HG02981 (cell line): ENCODE results near the gene PRDX5.
"Not testable (repeated sequence)": the region's sequence is repeated elsewhere in the genome, so short reads cannot be mapped to it uniquely, and the experiment has no call there.

Experiments used
- ATAC-seq: cut with Tn5 transposase; IDR thresholded peaks from one replicate; pipeline ENCODE4 v1.9.1; 2021; ENCODE audit warnings: mild to moderate bottlenecking, moderate library complexity; ENCODE audit not compliant: unreplicated experiment

Gene PRDX5

DNA sequence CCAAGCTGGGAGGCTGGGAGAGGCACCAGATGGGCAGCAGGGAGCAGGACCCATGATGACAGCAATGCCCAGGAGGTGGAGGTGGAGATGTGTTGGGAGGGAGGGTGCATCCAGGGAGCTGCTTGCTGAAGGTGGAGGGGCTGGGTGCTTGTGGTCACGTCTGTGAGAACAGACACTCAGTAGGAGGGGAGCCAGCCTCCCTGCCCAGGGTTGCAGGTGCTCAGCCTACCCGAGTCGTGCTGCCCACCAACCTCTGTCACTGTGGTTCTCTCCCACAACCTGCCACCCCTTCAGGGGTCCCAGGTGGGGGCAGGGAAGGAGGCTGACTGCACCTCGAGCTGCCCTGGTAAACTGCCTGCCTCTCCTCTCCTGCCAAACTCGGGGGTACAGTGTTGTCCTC lies 5.5 kb downstream of the PRDX5 start:
- no peak for ATAC-seq

DNA sequence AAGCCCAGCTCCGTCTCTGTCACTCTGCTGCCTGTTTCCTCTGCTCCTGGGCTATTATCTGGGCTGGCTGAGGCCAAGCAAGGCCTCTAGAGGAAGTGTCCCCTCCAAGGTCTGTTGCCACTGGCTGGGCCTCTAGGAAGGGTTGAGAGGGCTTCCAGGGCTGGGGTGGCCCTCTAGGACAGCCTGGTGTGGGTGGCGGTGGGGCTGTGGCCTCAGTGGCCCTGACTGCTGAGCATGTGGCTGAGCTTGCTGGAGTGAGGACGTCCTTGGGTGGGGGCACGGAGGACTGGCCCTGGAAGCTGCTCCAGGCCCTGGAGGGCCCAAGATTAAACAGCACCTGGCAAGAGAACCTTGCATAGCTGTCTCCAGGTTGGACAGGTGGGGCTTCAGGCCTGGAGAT lies 6.1 kb downstream of the PRDX5 start:
- not testable (repeated sequence) for ATAC-seq

DNA sequence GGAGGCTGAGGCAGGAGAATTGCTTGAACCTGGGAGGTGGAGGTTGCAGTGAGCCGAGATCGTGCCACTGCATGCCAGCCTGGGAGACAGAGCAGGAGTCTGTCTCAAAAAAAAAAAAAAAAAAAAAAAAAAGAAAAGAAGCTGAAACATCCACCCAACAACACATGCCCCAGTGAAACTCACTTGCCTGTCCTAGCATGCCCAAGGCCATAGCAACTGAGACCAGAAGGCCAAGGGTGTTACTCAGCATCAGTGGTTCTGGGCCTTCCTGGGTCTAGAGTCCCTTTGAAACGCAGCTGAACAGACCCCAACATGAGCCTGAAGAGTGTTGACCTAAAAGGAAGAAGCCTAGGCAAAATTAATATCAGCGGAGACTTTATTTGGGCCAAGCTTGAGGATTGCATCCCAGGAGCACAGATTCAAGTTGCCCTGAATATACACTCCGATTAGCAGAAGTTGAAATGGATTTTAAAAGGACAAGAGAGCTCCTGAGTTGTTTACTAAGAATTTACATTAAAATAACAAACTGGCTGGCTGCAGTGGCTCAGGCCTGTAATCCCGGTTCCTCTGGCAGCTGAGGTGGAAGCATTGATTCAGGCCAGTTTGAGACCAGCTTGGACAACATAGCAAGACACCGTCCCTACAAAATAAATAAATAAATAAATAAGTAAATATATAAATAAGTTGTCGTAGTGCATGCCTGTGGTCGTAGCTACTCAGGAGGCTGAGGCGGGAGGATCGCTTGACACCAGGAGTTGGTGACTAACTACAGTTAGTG lies 7.0 kb downstream of the PRDX5 start:
- ATAC-seq, result no peak

GRCh38 chr11:64327375-64327774 lies 9.5 kb downstream of the PRDX5 start:
- ATAC-seq, result no peak

GRCh38 chr11:64327993-64328392 lies 10.1 kb downstream of the PRDX5 start:
- ATAC-seq, result no peak

DNA sequence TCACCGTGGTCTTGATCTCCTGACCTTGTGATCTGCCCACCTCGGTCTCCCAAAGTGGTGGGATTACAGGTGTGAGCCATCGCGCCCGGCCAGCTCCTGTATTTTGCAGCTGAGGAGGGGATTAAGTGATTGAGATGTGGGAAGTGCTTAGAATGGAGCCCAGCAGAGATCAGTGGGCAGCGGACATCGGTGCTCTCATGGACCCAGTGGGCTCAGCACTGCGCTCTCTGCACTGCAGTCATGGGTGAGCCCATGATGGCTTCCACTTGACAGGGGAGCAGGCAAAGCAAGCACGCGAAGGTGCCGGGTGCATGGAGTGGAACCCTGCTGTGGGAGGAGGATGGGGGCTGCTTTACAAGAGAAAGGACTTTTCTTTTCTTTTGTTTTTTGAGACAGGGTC lies 13.0 kb downstream of the PRDX5 start:
- no peak for ATAC-seq

DNA sequence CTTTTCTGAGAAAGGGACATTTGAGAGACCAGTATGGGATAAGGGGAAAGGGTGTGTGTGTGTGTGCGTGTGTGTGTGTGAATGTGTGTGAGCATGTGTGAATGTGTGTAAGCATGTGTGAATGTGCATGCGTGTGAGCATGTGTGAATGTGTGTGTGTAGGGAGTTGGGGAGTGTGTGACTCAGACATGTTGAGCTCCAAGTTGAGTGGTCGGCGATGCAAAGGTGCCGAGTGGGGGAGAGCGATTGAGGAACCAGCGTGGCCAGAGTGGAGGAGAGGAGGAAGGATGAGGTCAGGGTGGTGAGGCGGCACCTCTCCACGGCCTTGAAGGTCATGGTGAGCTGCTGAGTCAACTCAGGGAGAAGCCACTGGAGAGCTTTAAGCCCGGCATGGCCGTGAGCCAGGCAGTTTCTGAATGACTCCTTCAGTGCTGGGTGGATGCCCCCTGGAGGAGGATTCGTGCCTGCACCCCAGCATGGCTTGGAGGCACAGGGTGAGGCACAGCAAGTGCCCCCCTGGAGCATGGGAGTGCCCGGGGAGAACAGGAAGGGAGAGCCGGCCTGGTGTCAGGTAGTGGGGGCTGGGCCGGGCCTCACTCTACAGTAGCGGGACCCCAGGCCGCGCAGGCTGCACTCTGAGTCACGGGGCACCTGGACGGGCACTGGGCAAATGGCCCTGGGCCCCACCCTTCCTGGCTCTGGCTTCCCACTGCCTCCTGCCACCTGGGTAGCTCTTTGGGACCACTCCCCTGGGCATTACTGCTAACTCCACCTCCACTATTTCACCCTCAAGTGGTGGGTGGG lies 13.8 kb downstream of the PRDX5 start:
- ATAC-seq, result peak; percentile 53

- ATAC-seq, result no peak
These were observed 15.6 kb downstream of the PRDX5 start for GRCh38 chr11:64333556-64333955.

- peak; percentile 75 for ATAC-seq
These were observed 17.1 kb downstream of the PRDX5 start for GRCh38 chr11:64334764-64335735.

GRCh38 chr11:64337538-64338249 lies 19.8 kb downstream of the PRDX5 start:
- ATAC-seq, result no peak

DNA sequence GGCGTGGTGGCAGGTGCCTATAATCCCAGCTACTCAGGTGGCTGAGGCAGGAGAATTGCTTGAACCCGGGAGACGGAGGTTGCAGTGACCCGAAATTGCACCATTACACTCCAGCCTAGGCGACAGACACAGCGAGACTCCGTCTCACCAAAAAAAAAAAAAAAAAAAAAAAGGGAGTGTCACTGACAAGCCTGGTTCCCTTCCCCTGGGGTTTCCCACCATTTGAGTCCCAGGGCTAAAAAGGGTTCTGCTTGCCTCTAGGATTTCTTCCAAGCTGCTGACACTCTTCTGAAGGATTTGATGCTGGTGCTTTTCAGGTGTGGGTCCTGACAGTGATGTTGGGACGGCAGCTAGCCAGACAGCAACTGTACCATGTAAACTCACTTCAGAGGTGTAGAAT lies 20.8 kb downstream of the PRDX5 start:
- ATAC-seq, result no peak

DNA sequence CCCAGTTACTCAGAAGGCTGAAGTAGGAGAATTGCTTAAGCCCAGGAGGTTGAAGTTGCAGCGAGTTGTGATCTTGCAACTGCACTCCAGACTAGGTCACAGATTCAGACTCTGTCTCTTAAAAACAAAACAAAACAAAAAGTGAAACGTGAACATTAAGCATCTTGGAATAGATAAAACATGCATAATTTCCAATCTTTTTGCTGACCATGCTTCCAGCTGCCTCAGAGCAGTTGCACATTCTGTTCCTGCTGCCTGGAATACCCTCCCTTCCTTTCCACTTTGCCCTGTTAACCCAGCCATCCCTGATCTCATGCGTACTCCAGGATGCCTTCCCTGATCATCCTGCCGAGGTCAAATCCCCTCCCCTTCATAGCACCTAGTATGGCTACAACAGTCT lies 21.4 kb downstream of the PRDX5 start:
- no peak for ATAC-seq

DNA sequence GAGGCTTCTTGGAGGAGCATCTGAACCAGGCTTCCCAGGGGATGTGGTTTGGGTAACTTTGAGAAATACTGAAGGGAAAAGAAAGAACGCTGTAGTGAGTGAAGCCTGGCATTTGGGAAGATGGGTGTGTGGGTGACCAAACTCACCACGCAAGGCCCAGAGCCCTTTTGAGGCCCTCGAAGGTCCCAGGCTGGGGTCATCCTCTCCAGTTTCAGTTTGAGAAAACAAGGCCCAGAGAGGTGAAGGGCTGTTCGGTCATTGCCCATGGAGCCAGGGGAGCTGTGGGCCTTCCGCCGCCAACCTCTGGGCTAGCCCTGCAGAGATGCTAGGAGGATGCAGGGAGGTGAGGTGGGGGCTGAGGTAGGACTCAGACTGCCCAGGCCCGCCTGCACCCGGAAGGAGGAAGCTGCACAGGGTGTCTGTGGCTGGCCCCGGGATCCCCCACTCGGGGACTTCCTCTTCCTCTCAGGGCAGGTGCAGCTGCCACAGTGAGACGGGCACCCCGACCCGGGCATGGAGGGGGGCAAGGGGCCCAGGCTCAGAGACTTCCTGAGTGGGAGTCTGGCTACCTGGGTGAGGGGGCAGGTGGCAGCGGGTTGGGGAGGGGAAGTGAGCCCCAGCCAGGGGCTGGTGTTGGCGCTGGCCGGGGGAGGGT lies 22.0 kb downstream of the PRDX5 start, which contains the start of gene CCDC88B:
Gene CCDC88B (plus strand): TSS at position 451 of the 655 bp plus-strand sequence. CDS start 63 bp downstream, at position 514.
- ATAC-seq, result peak; percentile 41

DNA sequence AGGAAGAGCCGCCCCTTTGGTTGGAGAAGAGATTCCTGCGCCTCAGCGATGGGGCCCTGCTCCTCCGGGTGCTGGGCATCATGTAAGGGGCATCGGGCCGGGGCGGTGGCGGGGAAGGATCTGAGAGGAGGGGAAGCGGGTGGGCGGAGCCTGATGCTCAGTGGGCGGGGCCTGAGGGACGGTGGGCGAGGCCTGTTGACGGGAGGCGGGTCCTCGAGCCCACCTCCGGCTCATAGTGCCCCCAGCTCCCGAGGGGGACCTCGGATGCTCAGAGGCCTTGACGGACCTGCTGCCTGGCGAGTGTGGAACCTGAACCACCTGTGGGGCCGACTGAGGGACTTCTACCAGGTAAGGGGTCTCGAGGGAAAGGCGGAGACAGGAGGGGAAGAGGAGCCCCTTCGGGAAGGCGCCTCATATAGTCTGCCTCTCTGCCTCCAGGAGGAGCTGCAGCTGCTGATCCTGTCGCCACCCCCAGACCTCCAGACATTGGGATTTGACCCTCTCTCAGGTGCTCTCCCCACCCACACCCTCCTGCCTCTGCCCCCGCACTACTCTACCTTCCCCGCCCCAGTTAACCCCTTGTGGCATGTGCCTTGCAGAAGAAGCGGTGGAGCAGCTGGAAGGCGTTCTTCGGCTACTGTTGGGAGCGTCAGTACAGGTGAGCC lies 22.9 kb downstream of the PRDX5 start:
- peak; percentile 29 for ATAC-seq

- ATAC-seq, result no peak
These were observed 23.5 kb downstream of the PRDX5 start for GRCh38 chr11:64341429-64341828.

- peak; percentile 47 for ATAC-seq
These were observed 24.2 kb downstream of the PRDX5 start for GRCh38 chr11:64341851-64342791.

DNA sequence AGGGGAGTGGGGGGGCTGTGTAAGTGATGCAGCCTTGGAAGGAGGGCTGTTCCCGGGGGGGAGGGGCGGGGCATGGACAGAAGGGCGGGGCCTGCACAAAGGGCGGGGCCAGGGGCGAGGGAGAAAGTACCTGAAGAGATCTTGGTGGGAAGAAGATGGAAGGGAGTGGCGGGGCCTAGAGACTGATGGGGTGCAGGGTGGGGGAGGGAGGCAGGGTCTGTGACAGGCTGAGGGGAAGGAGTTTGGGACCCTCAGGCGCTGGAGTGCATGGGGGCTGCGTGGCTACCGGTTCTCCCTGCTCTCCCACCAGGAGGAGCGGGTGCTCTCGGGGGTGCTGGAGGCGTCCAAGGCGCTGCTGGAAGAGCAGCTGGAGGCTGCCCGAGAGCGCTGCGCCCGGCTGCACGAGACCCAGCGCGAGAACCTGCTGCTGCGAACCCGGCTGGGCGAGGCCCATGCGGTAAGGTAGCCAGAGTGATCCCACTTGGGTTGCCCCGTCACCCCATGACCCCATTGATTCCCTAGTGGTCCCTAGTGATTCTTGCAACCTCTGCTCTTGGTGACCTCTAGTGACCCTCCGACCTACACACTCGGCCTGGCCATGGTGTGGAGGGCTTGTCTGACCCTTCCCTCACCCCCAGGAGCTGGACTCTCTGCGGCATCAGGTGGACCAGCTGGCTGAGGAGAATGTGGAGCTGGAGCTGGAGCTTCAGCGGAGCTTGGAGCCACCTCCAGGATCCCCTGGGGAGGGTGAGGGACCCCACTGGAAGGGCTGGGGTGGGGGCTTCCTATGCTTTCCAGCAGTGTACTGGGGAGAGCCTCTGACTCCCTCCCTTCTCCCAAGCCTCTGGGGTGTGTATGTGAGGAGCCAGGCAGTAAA lies 25.2 kb downstream of the PRDX5 start:
- no peak for ATAC-seq
